Stimulated activated CD8-positive, alpha-beta memory T cell treated with anti-CD3 and anti-CD28 coated beads, Interleukin-12 subunit alpha, Interleukin-12 subunit beta, amount 100 ng/mL, for 4 hours (primary cell): ENCODE data around the gene APCDD1L.
"Not testable (repeated sequence)": the region's sequence is repeated elsewhere in the genome, so short reads cannot be mapped to it uniquely, and the experiment has no call there.

Source experiments
- DNase-seq: peaks from one replicate; pipeline ENCODE4 v3.0.0-alpha.2; 2020; ENCODE audit warnings: low read depth

Gene APCDD1L

DNA sequence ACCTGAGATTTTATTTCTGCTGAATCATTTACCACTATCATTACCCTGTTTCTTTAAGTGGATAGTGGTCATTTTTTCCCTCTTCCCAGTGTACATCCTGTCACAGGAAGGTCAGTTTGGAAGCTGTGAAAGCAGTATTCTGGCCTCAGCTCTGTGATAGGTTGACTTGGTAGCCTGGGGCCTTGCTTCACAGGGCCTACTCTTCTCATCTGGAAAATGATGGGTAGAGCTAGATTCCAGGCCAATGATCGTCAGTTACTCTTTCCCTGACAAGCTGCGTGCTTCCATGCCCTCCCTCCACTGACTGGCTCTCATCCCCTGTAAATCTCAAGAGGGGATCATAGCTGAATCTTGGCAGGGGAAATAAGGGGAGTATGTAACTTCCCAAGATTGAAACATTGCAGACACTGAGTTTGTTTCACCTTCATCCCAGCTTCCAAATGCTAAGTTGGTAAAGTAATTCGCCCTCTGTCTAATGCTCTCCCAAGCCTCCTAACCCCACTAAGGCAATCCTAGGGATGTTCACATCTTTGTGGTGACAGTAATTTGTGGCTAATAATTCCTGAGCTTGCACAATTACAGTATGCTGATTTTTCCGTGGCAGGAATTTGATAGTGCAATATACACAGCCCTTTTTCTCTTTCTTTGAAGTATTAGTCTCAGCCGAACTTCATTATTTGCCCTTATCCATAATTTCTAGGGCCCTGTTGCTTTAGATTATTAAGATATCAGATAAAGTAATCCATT is 75.0 kb downstream of the APCDD1L start:
- DNase-seq, result no peak

DNA sequence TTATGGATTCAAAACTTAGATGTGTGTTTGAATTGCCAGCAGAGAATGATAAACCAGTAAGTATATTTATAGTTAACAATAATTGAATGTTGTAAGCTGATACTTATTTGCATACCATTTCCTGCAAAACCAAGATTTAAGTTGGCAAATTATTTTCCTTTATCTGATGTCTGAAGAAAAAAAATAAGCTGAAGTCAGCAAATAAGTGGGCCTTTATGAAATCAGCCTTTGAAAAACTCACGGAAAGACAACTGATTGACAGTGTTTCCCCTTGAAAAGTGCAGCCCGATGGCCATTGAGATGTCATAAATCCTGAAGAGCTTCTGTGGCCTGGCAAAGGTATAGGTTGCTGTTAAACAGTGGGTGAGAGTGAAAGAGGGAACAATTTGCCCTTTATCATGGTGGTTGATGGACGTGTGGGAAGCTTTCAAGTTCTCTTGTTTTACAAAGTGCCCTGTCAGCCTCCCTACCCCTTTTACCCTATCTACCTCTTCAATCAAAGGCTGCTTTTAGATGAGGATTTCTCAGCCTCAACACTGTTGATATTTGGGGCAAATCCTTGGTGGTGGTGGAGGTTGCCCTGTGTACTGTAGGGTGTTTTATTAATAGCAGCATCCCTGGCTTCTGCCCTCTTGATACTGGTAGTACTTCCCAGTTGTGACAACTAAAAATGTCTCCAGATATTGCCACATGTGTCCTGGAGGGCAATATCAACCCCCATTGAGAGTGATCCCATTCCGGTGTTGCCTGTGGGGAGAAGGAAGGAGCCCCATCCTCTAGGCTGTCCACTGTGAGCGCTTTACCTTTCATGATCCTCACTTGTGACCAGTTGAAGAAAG is 76.0 kb downstream of the APCDD1L start:
- no peak for DNase-seq

DNA sequence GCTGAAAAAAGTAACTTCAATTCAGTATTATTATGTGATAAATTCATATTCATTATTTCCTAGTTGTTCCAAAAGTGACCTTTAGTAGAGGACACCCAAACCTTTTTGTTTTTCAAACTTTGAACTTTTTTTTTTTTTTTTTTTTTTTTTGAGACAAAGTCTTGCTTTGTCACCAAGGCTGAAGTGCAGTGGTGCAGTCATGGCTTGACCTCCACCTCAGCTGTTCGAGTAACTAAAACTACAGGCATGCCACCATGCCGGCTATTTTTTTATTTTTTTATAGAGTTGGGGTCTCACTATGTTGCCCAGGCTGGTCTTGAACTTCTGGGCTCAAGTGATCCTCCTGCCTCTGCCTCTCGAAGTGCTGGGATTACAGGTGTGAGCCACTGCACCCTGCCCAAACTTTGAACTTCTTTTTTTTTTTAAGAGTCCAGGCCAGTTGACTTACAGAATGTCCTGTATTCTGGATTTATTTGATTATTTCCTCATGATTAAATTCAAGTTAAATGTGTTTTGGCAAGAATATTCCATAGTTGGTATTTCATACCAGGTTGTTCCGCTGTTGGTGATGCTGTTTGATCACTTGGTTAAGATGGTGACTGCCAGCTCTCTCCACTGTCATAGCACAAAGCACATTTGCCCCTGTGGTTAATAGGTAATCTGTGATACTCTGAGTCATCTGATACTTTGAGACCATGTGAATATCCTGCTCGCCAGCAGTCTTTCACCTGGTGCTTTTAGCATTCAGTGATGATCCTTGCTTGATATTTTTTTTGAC is 78.1 kb downstream of the APCDD1L start:
- no peak for DNase-seq

DNA sequence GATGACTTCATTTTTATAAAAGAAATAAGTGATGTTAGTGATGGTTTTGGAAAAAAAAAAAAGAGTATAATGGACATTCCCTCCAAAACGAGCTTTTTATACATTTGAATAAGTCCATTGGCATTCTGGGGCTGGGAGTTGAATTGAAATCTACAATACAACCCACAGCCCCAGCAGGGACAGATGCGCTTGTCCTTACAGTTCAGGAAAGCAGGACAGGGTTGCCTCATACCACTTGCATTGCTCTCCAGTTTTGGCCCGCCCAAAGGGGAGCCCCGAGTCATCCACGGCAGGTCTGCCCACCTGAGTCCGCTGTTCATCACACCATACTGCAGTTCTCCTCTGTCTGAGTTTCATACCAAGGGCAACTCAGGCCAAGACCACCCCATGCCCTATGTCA is 80.0 kb downstream of the APCDD1L start:
- no peak for DNase-seq

DNA sequence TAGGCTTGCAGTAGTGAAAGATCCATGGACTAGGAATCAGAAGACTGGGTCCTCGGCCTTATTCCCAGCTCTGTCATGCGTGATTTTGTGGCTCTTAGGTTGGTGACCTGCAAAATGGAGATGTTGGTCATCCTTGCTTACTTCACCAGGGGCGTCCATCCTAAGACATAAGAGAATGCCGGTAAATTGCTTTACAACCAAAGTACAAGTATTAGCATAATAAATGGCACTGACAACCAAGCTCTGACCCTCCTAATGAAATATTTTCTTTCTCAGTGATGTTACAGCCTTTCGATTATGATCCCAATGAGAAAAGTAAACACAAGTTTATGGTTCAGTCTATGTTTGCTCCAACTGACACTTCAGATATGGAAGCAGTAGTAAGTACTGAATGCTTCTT is 80.9 kb downstream of the APCDD1L start:
- no peak for DNase-seq

DNA sequence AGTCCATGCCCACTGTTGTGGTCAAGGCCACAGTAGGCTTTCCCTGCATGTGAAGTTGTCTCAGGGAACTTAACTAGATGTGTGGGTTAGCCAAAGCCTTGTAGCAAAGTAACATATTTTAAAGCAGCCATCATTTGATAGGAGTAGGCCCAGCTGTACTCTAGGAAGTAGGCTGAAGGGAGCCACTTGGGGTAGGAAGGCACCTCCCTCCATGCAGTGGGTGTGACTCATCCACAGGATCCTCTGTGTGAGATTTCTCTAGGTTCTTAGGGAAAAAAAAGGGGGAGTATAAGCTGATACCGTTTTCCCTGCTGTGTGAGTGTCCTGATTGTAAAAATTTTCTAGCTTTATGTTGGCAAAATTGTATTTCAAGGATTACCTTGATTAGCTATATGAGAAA is 81.4 kb downstream of the APCDD1L start:
- DNase-seq, result no peak

DNA sequence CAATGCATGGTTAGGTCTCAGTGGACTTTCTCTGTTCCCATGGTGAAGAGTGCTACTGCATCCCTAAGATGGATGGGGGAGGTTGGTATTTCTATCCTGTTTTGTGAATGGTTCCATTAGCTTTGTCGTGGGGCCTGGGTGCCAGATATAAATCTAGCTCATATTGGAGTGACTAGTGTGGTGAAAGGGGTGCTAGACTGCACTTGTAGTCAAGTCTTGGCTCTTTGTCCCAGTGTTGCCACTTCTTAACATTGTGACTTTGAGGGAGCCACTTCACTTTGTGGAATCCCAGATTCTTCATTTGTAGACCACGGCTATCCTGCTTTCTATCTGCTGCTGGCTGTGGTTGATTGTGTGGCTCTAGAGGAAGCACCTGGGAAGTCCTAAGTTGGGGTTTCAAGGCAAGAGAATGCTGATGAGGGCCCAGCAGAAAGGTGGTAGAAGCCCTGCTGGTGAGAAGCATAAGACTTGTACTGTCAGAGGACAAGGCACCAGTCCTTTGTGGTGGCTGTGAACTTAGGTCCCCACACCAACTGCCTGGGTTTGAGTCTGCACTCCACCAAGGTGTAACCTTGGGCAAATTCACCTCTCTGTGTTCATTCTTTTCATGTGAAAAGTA is 82.1 kb downstream of the APCDD1L start:
- no peak for DNase-seq

DNA sequence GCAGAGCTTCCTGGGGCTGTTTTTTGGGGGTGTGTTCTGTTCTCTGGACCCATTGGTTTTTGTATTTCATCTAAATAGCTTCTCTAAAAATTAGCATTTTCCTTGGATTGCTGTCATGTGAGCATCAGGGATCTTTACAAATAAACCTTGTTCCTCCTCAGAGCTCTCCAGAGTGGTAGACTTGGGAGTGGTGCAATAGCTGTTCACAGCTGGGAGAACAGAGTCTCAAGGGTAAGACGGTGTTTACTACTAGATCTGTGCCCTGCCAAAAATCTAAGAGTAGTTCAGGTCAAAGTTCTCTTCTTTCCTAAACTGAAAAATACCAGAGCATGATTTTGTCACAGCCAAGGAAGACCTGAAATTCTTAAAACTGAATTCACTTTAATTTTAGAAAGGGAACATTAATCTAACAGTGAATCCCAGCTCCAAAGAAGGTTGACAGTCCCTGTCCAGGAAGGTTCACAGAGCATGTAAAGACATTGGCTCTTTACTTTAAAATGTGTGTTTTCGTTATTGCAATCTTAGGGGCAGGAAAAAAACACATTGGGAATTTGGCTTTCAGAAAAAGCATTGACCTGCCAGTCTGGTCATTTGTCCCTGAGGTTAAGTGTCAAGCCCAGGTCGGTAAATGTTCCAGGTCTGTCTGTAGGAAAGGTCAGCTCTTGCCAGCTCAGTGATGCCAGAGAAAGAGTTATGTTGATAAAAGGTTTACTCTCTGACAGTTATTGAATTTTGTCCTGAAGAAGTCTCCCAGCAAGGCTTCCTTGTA is 82.8 kb downstream of the APCDD1L start:
- DNase-seq, result no peak

DNA sequence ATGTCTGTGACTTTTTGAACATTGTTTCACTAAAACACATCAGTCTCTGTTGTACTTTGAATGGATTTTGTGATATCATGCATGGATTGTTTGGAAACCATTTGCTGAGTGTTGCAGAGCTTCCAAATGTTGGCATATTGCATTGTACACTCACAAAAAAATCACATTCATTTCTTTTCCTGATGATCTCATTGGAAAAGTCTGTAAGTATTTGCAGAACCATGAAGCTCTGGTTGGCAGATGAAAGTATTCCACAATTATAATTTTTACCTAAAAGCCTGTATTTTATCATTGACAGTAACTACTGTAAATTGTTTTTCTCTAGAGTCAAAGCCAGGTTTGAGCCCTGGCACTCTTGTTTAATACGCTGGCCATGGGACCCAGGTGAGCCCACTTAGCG is 84.1 kb downstream of the APCDD1L start:
- no peak for DNase-seq

DNA sequence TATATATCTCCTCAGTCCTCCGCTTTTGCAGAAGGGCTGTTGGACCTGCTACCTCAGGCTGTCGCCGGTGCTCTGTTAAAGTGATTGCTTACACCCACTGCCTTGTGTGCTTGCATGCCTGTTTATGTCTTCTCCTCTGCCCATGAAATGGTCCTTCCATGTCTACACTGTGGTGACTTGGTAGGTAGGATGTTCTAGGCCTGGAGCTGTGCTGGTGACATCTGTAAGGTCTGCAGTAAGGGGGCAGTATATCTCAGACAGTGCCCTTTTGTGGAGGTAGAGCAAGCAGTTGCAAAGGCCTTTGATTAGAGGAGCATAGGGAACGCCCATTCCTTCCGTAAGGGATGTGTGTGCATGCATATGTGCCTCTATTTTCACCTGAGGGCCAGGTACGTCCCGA is 85.9 kb downstream of the APCDD1L start:
- no peak for DNase-seq

DNA sequence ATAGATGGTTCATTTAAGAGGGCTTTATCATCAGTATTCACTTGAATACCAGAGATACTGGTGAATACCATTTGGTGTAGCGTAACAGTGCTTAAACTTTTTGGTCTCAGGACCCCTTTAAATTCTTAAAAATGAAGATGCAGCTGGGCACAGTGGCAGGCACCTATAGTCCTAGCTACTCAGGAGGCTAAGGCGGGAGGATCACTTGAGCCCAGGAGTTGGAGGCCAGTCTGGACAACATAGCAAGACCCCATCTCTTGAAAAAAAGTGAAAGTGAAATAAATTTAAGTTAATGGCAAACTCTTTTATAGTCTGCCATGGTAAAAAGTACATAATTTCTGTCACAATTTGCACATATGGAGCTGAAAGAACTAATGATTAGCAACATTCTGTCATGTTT is 86.8 kb downstream of the APCDD1L start:
- no peak for DNase-seq

DNA sequence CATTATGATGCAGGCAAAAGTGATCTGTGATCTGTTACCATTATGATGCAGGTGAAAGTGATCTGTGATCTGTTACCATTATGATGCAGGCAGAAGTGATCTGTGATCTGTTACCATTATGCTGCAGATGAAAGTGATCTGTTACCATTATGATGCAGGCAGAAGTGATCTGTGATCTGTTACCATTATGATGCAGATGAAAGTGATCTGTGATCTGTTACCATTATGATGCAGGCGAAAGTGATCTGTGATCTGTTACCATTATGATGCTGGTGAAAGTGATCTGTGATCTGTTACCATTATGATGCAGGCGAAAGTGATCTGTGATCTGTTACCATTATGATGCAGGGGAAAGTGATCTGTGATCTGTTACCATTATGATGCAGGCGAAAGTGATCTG is 87.6 kb downstream of the APCDD1L start:
- DNase-seq, result not testable (repeated sequence)

DNA sequence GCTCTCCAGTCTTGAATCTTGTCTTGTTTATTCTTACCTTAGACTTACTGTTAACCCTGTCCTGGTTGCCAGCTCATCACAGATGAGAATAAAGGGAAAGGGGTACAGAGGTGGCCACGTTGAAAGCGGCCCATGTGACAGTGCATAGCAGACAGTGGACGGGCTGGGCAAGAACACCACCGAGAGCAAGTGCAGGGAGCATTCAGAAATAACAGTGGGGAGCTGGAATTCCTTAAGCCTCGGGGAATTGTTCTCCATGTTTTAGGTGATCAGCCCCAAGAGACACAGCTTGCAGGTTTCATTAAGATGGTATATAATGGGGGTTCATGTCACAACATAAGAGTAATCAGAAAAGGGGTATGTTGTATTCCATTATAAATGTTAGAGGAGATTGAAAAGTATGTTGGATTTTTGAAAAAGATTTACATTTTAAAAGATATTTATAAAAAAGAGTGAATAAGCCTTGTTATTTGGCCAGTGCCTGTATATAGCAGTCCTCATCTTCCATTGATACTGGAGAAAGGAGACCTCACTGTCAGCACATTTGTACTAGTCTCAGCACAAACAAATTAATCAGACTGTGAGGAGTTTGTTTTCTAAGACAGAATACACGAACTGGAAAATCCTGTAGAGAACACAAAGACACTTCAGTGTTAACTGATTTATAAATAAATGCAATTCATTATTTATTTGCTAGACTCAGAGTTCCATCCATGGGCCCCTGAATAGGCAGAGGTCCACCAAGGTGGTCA is 90.8 kb downstream of the APCDD1L start:
- DNase-seq, result no peak

DNA sequence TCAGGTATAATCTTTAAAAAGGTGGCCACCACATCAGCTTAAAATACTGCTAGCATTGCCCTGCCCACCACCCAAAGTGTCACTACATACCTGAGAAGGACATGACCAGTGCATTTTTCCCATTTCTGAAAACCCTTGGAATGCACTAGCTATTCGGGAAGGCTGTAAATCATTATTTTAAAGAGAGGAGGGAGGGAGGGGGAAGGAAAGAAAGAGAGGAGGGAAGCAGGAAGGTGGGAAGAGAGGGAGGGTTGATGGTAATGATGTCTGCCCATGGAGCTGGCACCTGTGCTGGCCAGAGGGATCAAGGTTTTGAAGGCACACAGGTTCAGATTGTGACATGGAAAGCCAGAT is 93.7 kb downstream of the APCDD1L start:
- DNase-seq, result no peak

DNA sequence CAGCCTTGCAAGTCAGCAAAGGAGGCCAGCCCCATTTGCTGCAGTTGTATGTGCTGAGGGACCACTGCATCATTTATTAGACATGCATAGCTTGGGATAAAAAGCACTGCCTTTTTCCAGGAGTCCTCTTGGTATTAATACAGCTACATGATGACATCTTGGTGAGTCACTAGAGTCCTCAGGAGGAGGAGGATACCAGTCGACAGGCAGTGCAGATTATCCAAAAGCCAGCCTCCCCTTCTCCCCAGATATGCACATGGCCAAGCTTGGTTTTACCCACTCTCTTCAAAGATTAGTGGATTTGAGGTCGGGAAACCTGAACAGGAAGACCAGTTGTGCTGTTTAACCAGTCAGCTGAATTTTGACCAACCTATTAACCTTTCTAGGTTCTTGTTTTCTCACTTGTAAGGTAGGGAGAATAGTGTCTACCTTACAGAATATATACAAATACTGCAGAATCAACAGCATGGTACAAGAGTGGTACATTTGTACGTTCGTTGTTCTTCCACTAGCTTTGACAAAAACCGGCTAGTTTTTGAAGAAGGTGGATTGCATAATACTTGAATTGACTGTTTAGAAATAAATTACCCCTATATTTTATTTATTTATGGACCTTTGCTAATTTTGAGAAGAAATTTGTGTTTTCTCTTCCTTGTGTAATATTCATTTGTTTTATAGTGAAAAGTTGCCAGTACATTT is 94.3 kb downstream of the APCDD1L start:
- no peak for DNase-seq

DNA sequence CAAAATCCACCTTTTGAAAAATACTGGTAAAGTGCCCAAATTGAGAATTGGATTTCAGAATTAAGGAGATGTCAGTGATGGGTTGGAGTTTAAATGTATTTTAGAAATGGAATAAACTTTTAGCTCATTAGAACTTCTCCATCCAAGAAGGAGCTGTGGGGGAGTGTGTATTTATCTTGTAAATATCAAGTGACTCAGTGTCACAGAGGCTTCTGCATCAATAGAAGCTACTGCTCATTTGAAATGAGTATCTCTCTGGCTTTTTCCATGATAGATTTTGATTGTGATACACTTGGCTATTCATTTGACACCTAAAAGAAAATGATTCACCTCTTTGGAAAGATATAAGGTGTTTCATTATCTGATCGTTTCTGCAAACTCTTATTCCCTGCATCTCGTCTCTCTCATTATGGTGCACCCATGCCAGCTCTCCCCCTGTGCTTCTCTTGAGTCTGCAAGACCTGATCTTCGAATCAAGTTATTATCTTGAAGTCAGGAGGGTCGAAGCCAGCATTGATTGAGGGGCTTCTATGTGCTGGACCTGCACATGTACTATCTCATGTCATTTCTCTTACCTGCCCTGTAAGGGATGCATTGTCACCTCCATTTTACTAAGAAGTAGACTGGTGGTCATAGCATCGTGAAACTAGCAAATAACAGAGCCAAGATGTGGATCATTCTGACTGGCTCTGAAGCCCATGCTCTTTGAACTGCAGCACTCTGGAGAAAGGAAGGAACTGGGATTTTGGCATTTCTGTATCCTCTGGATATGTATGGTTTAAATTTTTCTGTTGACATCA is 96.0 kb downstream of the APCDD1L start:
- no peak for DNase-seq

DNA sequence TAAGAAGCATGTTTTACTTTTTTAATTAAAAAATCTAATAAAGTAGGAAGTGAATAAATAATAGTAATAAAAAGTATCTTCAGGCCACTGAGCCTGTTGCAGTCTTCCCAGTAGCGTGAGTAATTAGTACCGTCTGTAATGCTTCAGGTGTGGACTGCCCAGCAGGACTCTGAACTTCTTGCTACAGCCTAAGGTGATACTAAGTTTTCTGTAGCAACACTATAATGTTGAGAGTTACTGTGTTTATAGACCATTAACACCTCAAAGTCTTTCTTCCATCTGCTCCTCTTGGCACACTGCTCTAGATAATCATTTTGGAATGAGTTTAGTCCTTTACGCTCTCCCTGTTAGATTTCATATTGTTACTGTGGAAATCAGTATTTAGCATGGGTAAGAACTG is 97.8 kb downstream of the APCDD1L start:
- no peak for DNase-seq

DNA sequence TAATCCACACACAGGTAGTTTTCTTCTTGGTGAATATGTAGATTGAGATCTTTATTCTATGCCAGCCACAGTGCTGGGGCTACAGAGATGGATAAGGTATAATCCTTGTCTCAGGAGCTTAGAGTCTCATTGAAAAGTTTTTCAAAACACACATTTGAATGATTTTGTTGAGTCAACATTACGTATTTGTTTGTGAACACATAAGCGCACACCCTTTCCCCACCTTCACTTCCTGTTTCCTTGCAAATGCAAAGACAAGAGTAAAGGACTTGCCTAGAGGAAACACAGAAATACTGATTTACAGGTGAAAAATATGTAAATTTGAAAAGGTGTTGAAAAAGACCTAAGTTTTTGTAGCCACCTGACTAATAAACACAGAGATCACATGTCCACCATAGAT is 98.4 kb downstream of the APCDD1L start:
- no peak for DNase-seq

DNA sequence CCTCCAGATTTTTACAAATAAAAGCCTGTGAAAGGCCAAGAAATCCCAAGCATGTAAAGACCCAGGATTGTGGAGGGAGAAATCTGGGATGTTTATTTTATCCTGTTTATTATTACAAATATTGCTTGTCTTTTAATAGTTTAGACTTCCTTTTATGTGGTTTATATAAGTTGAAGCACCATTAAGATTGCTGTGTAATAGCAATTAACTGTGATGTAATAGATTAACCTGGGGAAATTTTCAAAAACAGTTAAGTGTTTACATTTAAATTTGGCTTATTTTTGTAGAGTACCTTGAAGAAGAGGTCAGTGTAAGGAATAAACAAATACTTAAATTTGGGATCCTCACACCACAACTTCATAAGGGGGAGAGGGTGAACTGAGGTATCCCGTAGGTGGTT is 99.1 kb downstream of the APCDD1L start:
- DNase-seq, result no peak
